Stomach (tissue), 4 donors: ENCODE measurements around the gene NXN.

Experiments
- POLR2A ChIP-seq, 4 donors: fragments of 450-650 bp; IDR thresholded peaks; one replicate each; pipeline ENCODE4 v1.6.1; 2016; ENCODE audit warnings: antibody characterized with exemption in 4 of 4, control low read depth in 2 of 4, mild to moderate bottlenecking in 1 of 4, moderate library complexity in 1 of 4
- POLR2AphosphoS5 ChIP-seq, 3 donors: sonication (generic); formaldehyde crosslinking; IDR thresholded peaks; one replicate each; pipeline ENCODE4 v1.6.1; 2016; ENCODE audit warnings: antibody characterized with exemption in 3 of 3
- TF ChIP-seq, protein P1 (sequence below), 7 experiments: fragments of 450-650 bp in 4 of 7; fragments of 200-600 bp in 3 of 7; sonication (generic) in 3 of 7; IDR thresholded peaks; one replicate each; pipeline ENCODE4 v1.5.1; 2016 to 2019; ENCODE audit warnings: antibody characterized with exemption in 7 of 7, control low read depth in 2 of 7, mild to moderate bottlenecking in 1 of 7

DNA sequence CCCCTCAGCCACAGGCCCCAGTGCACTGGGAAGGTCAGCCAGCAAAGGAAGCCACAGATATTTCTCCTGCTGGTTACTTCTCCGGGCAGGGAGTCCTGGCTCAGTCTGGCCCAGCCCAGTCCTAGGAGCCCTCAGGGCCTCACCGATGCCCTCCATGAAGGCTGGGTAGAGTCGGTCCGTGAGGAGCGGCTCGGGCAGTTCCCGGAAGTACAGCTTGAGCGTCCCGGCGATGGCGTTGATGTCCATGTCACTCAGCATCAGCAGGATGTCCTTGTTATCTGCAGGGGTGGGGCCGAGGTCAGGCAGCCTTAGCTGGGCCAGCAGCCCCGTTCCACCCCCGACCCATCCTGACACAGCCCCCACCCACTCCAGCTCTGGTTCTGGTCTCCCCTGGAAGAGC is 31.0 kb upstream of the NXN start:
- no peak for TF ChIP-seq POLR2AphosphoS5 (IDR thresholded peaks at IDR 0.05)
- TF ChIP-seq, protein P1, sequence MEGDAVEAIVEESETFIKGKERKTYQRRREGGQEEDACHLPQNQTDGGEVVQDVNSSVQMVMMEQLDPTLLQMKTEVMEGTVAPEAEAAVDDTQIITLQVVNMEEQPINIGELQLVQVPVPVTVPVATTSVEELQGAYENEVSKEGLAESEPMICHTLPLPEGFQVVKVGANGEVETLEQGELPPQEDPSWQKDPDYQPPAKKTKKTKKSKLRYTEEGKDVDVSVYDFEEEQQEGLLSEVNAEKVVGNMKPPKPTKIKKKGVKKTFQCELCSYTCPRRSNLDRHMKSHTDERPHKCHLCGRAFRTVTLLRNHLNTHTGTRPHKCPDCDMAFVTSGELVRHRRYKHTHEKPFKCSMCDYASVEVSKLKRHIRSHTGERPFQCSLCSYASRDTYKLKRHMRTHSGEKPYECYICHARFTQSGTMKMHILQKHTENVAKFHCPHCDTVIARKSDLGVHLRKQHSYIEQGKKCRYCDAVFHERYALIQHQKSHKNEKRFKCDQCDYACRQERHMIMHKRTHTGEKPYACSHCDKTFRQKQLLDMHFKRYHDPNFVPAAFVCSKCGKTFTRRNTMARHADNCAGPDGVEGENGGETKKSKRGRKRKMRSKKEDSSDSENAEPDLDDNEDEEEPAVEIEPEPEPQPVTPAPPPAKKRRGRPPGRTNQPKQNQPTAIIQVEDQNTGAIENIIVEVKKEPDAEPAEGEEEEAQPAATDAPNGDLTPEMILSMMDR (IDR thresholded peaks at IDR 0.05), result no peak
- TF ChIP-seq POLR2A (IDR thresholded peaks at IDR 0.05), result no peak
